Stromal cell of bone marrow (primary cell): Measurements from ENCODE around the gene CCDC97.

Source experiments
- DNase-seq: peaks from one replicate; pipeline ENCODE4 v3.0.0-alpha.2; 2012; ENCODE audit warnings: low read depth

CCDC97 gene

GRCh38 chr19:41320185-41320518, 10.2 kb downstream of the CCDC97 start:
- DNase-seq, result no peak

- DNase-seq, result no peak
These were observed 10.6 kb downstream of the CCDC97 start for GRCh38 chr19:41320568-41320967.

- no peak for DNase-seq
These were observed 11.2 kb downstream of the CCDC97 start for GRCh38 chr19:41321204-41321599.

- no peak for DNase-seq
These were observed 11.8 kb downstream of the CCDC97 start for GRCh38 chr19:41321600-41322270.

- DNase-seq, result no peak
These were observed 12.5 kb downstream of the CCDC97 start for GRCh38 chr19:41322451-41322850.

GRCh38 chr19:41323023-41323422, 13.1 kb downstream of the CCDC97 start:
- DNase-seq, result no peak

- peak; percentile 97 for DNase-seq
These were observed 13.6 kb downstream of the CCDC97 start for GRCh38 chr19:41323430-41324125.

GRCh38 chr19:41324231-41324702, 14.3 kb downstream of the CCDC97 start:
- DNase-seq, result no peak

- DNase-seq, result peak; percentile 69
These were observed 15.1 kb downstream of the CCDC97 start for GRCh38 chr19:41324921-41325639.

GRCh38 chr19:41325640-41325946, 15.6 kb downstream of the CCDC97 start:
- DNase-seq, result no peak

GRCh38 chr19:41325947-41326706, 16.2 kb downstream of the CCDC97 start:
- DNase-seq, result no peak

GRCh38 chr19:41327076-41327575, 17.2 kb downstream of the CCDC97 start:
- DNase-seq, result no peak

GRCh38 chr19:41327576-41328156, 17.7 kb downstream of the CCDC97 start:
- no peak for DNase-seq

GRCh38 chr19:41328157-41328841, 18.3 kb downstream of the CCDC97 start:
- DNase-seq, result no peak

GRCh38 chr19:41328842-41329225, 18.9 kb downstream of the CCDC97 start:
- DNase-seq, result no peak

GRCh38 chr19:41330481-41330880, 20.5 kb downstream of the CCDC97 start:
- no peak for DNase-seq

- DNase-seq, result no peak
These were observed 21.1 kb downstream of the CCDC97 start for GRCh38 chr19:41330946-41331678.

GRCh38 chr19:41332000-41332399, 22.0 kb downstream of the CCDC97 start:
- DNase-seq, result no peak

GRCh38 chr19:41332468-41332867, 22.5 kb downstream of the CCDC97 start:
- DNase-seq, result no peak

- no peak for DNase-seq
These were observed 24.8 kb downstream of the CCDC97 start for GRCh38 chr19:41334793-41335192.

GRCh38 chr19:41335467-41335866, 25.5 kb downstream of the CCDC97 start:
- no peak for DNase-seq
